Astrocyte (in vitro differentiated cells and primary cell): ENCODE data around the gene SPOCK3. TPM values are rescaled to one million over a fixed set of nuclear protein-coding genes. Genes with fewer than 3 reads are reported as not detected.

Source experiments
- DNase-seq: peaks from one replicate; pipeline ENCODE4 v3.0.0-alpha.2; 2010; ENCODE audit warnings: low read depth
- FAIRE-seq: peaks from 2 replicates; lab custom pipeline; 2011; peaks lifted over from hg19 to GRCh38; lab: Jason Lieb, UNC
- H2AFZ ChIP-seq: 2 replicates; pipeline ENCODE4 v1.6.0; 2012; ENCODE audit warnings: low read depth, low read length, inconsistent platforms
- H3K27ac ChIP-seq: 2 replicates; pipeline ENCODE4 v1.5.1; 2011; ENCODE audit warnings: low read depth, low read length, inconsistent platforms
- H3K27me3 ChIP-seq: 2 replicates; pipeline ENCODE4 v1.6.0; 2011; ENCODE audit warnings: low read length, inconsistent platforms; ENCODE audit not compliant: insufficient read depth
- H3K36me3 ChIP-seq: 2 replicates; pipeline ENCODE4 v1.5.1; 2011; ENCODE audit warnings: low read length, inconsistent platforms; ENCODE audit not compliant: insufficient read depth
- H3K4me1 ChIP-seq: 2 replicates; pipeline ENCODE4 v1.5.1; 2011; ENCODE audit warnings: low read length, inconsistent platforms; ENCODE audit not compliant: insufficient read depth
- H3K4me2 ChIP-seq: 2 replicates; pipeline ENCODE4 v1.6.0; 2012; ENCODE audit warnings: low read length, inconsistent platforms
- H3K4me3 ChIP-seq: 2 replicates; pipeline ENCODE4 v1.5.1; 2011; ENCODE audit warnings: low read depth, mild to moderate bottlenecking, low read length, inconsistent platforms; ENCODE audit not compliant: insufficient read depth
- H3K79me2 ChIP-seq: 2 replicates; pipeline ENCODE4 v1.6.0; 2012; ENCODE audit warnings: mild to moderate bottlenecking, low read length, inconsistent platforms; ENCODE audit not compliant: insufficient read depth
- H3K9ac ChIP-seq: 2 replicates; pipeline ENCODE4 v1.6.0; 2012; ENCODE audit warnings: mild to moderate bottlenecking, low read length, inconsistent platforms
- H3K9me3 ChIP-seq: 2 replicates; pipeline ENCODE4 v1.5.1; 2012; ENCODE audit warnings: low read depth, mild to moderate bottlenecking, low read length, inconsistent platforms; ENCODE audit not compliant: insufficient read depth
- H4K20me1 ChIP-seq: 2 replicates; pipeline ENCODE4 v1.6.0; 2012; ENCODE audit warnings: low read length, inconsistent platforms; ENCODE audit not compliant: insufficient read depth
- H3K27ac Mint-ChIP-seq: one replicate; pipeline ENCODE4 v1.8.0; 2021; ENCODE audit warnings: mild to moderate bottlenecking, mixed read lengths; ENCODE audit not compliant: unreplicated experiment
- H3K27me3 Mint-ChIP-seq: one replicate; pipeline ENCODE4 v1.8.0; 2021; ENCODE audit warnings: low read depth, mixed read lengths; ENCODE audit not compliant: unreplicated experiment
- H3K36me3 Mint-ChIP-seq: one replicate; pipeline ENCODE4 v1.8.0; 2021; ENCODE audit warnings: low read depth, mixed read lengths; ENCODE audit not compliant: unreplicated experiment
- H3K4me1 Mint-ChIP-seq: one replicate; pipeline ENCODE4 v1.8.0; 2021; ENCODE audit warnings: low read depth, mixed read lengths; ENCODE audit not compliant: unreplicated experiment
- H3K4me3 Mint-ChIP-seq: one replicate; pipeline ENCODE4 v1.8.0; 2021; ENCODE audit warnings: mild to moderate bottlenecking, moderate library complexity, mixed read lengths; ENCODE audit not compliant: unreplicated experiment
- H3K9me3 Mint-ChIP-seq: one replicate; pipeline ENCODE4 v1.8.0; 2021; ENCODE audit warnings: mild to moderate bottlenecking, mixed read lengths; ENCODE audit not compliant: unreplicated experiment
- CTCF ChIP-seq: IDR thresholded peaks from 2 replicates; pipeline ENCODE4 v1.5.1; 2011; ENCODE audit warnings: low read depth, mild to moderate bottlenecking, inconsistent platforms, low read length, moderate library complexity; ENCODE audit not compliant: insufficient read depth
- EZH2 ChIP-seq: IDR thresholded peaks from 2 replicates; pipeline ENCODE4 v1.6.1; 2012; ENCODE audit warnings: mild to moderate bottlenecking, low read length, inconsistent platforms; ENCODE audit not compliant: insufficient read depth
- total RNA-seq: library from RNA; stranded (reverse); gene quantifications from 2 replicates; pipeline ENCODE4 v1.2.1, GENCODE V29; 2021

The SPOCK3 gene
- total RNA-seq, 1 donor from 2014 or later: 0.59 TPM

DNA sequence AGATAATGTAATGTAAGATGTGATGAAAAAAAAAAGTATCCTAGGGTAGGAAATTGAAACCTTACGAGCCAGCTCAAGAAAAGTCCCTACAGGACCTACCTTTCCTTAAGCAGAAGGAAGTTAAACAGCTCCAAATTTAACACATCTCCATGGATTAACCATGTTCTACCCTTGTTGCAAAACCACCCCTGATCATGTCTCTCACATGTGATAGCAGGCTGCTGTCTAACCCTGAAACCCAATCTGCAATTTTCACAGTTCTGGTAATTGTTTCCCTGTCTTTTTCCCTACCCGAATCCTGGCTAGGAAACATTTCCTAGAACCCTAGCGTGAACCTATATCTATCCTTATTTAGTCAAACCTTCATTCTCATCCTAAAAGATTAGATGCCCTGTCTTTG, 198.9 kb downstream of the SPOCK3 start:
- Mint-ChIP-seq H3K27me3 (no peaks in the 10 kb centered on the region), H3K36me3 (no peaks in the 10 kb centered on the region), H3K9me3 (no peaks in the 10 kb centered on the region), H3K4me3 (no peak overlapping the region), H3K4me1 (peaks cover 7% of the 10 kb centered on the region), H3K27ac (no peak overlapping the region)
- Histone ChIP-seq H3K9ac (no peak overlapping the region), H3K4me1 (peaks cover 5% of the 10 kb centered on the region), H3K79me2 (no peaks in the 10 kb centered on the region), H3K36me3 (no peaks in the 10 kb centered on the region), H3K27me3 (no peaks in the 10 kb centered on the region), H3K4me3 (no peak overlapping the region), H3K9me3 (no peaks in the 10 kb centered on the region), H4K20me1 (no peaks in the 10 kb centered on the region), H2AFZ (no peak overlapping the region), H3K4me2 (no peak overlapping the region), H3K27ac (no peak overlapping the region)
- FAIRE-seq: no peak
- DNase-seq: no peak
- TF ChIP-seq CTCF (no peak), EZH2 (no peak)

- Histone ChIP-seq H3K36me3 (no peaks in the 10 kb centered on the region), H3K27me3 (no peaks in the 10 kb centered on the region), H3K4me1 (peaks cover 5% of the 10 kb centered on the region), H3K4me2 (no peak overlapping the region), H3K9me3 (no peaks in the 10 kb centered on the region), H3K27ac (no peak overlapping the region), H3K4me3 (no peak overlapping the region), H2AFZ (no peak overlapping the region), H4K20me1 (no peaks in the 10 kb centered on the region), H3K79me2 (no peaks in the 10 kb centered on the region), H3K9ac (no peak overlapping the region)
- Mint-ChIP-seq H3K4me1 (peaks cover 7% of the 10 kb centered on the region), H3K36me3 (no peaks in the 10 kb centered on the region), H3K4me3 (no peak overlapping the region), H3K27me3 (no peaks in the 10 kb centered on the region), H3K27ac (no peak overlapping the region), H3K9me3 (no peaks in the 10 kb centered on the region)
- TF ChIP-seq EZH2 (no peak), CTCF (no peak)
- DNase-seq (no peak), FAIRE-seq (no peak)
Observed at GRCh38 chr4:167034983-167035382, 199.3 kb downstream of the SPOCK3 start.

GRCh38 chr4:167032871-167033270, 201.4 kb downstream of the SPOCK3 start:
- no peaks in the 10 kb centered on the region for H3K79me2 ChIP-seq
- no peaks in the 10 kb centered on the region for H3K27me3 ChIP-seq
- no peak overlapping the region for H3K27ac Mint-ChIP-seq
- TF ChIP-seq CTCF (no peak), EZH2 (no peak)
- H3K9me3 ChIP-seq: no peaks in the 10 kb centered on the region
- peaks cover 5% of the 10 kb centered on the region for H3K4me1 ChIP-seq
- H3K4me2 ChIP-seq: peak overlapping the region; percentile 8
- no peaks in the 10 kb centered on the region for H3K9me3 Mint-ChIP-seq
- H3K4me3 Mint-ChIP-seq: no peak overlapping the region
- H3K36me3 ChIP-seq: no peaks in the 10 kb centered on the region
- H4K20me1 ChIP-seq: no peaks in the 10 kb centered on the region
- H3K4me3 ChIP-seq: no peak overlapping the region
- no peaks in the 10 kb centered on the region for H3K36me3 Mint-ChIP-seq
- no peak overlapping the region for H3K27ac ChIP-seq
- no peaks in the 10 kb centered on the region for H3K27me3 Mint-ChIP-seq
- H3K9ac ChIP-seq: no peak overlapping the region
- peaks cover 7% of the 10 kb centered on the region for H3K4me1 Mint-ChIP-seq
- H2AFZ ChIP-seq: no peak overlapping the region
- no peak for FAIRE-seq
- peak; percentile 16 for DNase-seq
